Neuronal stem cell (in vitro differentiated cells): ENCODE measurements around the gene RANBP6.

Experiments used
- DNase-seq: peaks from one replicate; pipeline ENCODE4 v3.0.0-alpha.2; 2013; ENCODE audit warnings: low spot score
- H2AFZ ChIP-seq: one replicate; pipeline ENCODE4 v1.6.1; 2013; ENCODE audit warnings: mild to moderate bottlenecking, low read length, inconsistent platforms
- H2AK5ac ChIP-seq: 2 replicates; pipeline ENCODE4 v1.6.1; 2013; ENCODE audit warnings: low read depth, mild to moderate bottlenecking, inconsistent platforms, low read length, moderate library complexity, mixed read lengths
- H2BK120ac ChIP-seq: 2 replicates; pipeline ENCODE4 v1.6.1; 2013; ENCODE audit warnings: low read depth, mild to moderate bottlenecking, inconsistent platforms, low read length, moderate library complexity, mixed read lengths
- H2BK12ac ChIP-seq: one replicate; pipeline ENCODE4 v1.6.1; 2013; ENCODE audit warnings: low read length, inconsistent platforms
- H2BK15ac ChIP-seq: 2 replicates; pipeline ENCODE4 v1.6.1; 2013; ENCODE audit warnings: mild to moderate bottlenecking, low read length, inconsistent platforms, mixed read lengths
- H2BK5ac ChIP-seq: one replicate; pipeline ENCODE4 v1.6.1; 2013; ENCODE audit warnings: inconsistent platforms, mild to moderate bottlenecking, low read length, moderate library complexity
- H3K14ac ChIP-seq: one replicate; pipeline ENCODE4 v1.6.1; 2013; ENCODE audit warnings: low read length, inconsistent platforms
- H3K18ac ChIP-seq: 2 replicates; pipeline ENCODE4 v1.6.1; 2013; ENCODE audit warnings: low read length, inconsistent platforms
- H3K23ac ChIP-seq: 2 replicates; pipeline ENCODE4 v1.6.1; 2013; ENCODE audit warnings: low read depth, mild to moderate bottlenecking, mixed read lengths, low read length, inconsistent platforms; ENCODE audit not compliant: poor library complexity
- H3K27ac ChIP-seq: replicated peaks from 3 replicates; pipeline ENCODE4 v1.5.1; 2013; ENCODE audit warnings: low read length, inconsistent platforms
- H3K27me3 ChIP-seq, 3 experiments: 2 replicates each; pipeline ENCODE4 v1.6.1; 2013; ENCODE audit warnings: low read length in 3 of 3, mild to moderate bottlenecking in 2 of 3, inconsistent platforms in 1 of 3, low read depth in 1 of 3, mixed read lengths in 1 of 3, moderate library complexity in 1 of 3; ENCODE audit not compliant: control insufficient read depth in 3 of 3, insufficient read depth in 3 of 3
- H3K36me3 ChIP-seq, 2 donors: replicated peaks in 1 of 2; 2 replicates each; pipeline ENCODE4 v1.6.1; 2013; ENCODE audit warnings: low read length in 2 of 2; ENCODE audit not compliant: control insufficient read depth in 2 of 2, insufficient read depth in 2 of 2
- H3K4ac ChIP-seq: 2 replicates; pipeline ENCODE4 v1.6.1; 2013; ENCODE audit warnings: inconsistent platforms, mild to moderate bottlenecking, low read length, moderate library complexity
- H3K4me1 ChIP-seq, 2 donors: 1 replicate in 1 of 2; 2 replicates in 1 of 2; pipeline ENCODE4 v1.6.1; 2013; ENCODE audit warnings: low read length in 2 of 2, low read depth in 1 of 2; ENCODE audit not compliant: control insufficient read depth in 2 of 2, insufficient read depth in 1 of 2
- H3K4me2 ChIP-seq: one replicate; pipeline ENCODE4 v1.6.1; 2013; ENCODE audit warnings: mild to moderate bottlenecking, low read length, inconsistent platforms; ENCODE audit not compliant: insufficient read depth, poor library complexity, severe bottlenecking
- H3K4me3 ChIP-seq, 2 donors: 2 replicates each; pipeline ENCODE4 v1.5.1; 2013; ENCODE audit warnings: low read length in 2 of 2, mild to moderate bottlenecking in 2 of 2, inconsistent platforms in 1 of 2, moderate library complexity in 1 of 2
- H3K79me1 ChIP-seq: one replicate; pipeline ENCODE4 v1.6.1; 2013; ENCODE audit warnings: low read depth, mild to moderate bottlenecking, inconsistent platforms, low read length, moderate library complexity
- H3K9ac ChIP-seq: one replicate; pipeline ENCODE4 v1.6.1; 2013; ENCODE audit warnings: mild to moderate bottlenecking, low read depth, low read length, inconsistent platforms; ENCODE audit not compliant: poor library complexity
- H3K9me3 ChIP-seq, 2 donors: replicated peaks in 1 of 2; 2 replicates each; pipeline versions ENCODE3 to v1.6.1; 2013; ENCODE audit warnings: low read length in 2 of 2, mild to moderate bottlenecking in 2 of 2, inconsistent platforms in 1 of 2, low read depth in 1 of 2, mixed read lengths in 1 of 2, moderate library complexity in 1 of 2; ENCODE audit not compliant: control insufficient read depth in 2 of 2, insufficient read depth in 1 of 2
- H4K8ac ChIP-seq: one replicate; pipeline ENCODE4 v1.6.1; 2013; ENCODE audit warnings: low read depth, mild to moderate bottlenecking, inconsistent platforms, low read length, moderate library complexity
- H4K91ac ChIP-seq: one replicate; pipeline ENCODE4 v1.6.1; 2013; ENCODE audit warnings: low read length, low read depth, mild to moderate bottlenecking, inconsistent platforms; ENCODE audit not compliant: poor library complexity
- WGBS, 2 donors: extraction: QIAGEN DNeasy Blood & Tissue Kit; methylation state at CpG; one replicate each; pipeline ENCODE4 v1.1.7; 2013; ENCODE audit warnings: missing lambda C conversion rate in 2 of 2, mixed read lengths in 1 of 2; ENCODE audit not compliant: insufficient read length in 2 of 2, insufficient replicate concordance in 1 of 2; ENCODE audit errors: extremely low coverage in 2 of 2; 5-methylcytosine and 5-hydroxymethylcytosine counted together

Gene RANBP6

GRCh38 chr9:6054280-6055099 lies 39.1 kb upstream of the RANBP6 start:
- Histone ChIP-seq H3K4me3 (no peak overlapping the region), H3K23ac (no peak overlapping the region), H3K4ac (no peak overlapping the region), H3K36me3 (no peaks in the 10 kb centered on the region), H2AFZ (peak overlapping the region; percentile 32), H2AK5ac (no peak overlapping the region), H3K4me1 (peaks cover 0 to 5% of the 10 kb centered on the region in 2 donors), H4K8ac (no peak overlapping the region), H3K18ac (no peak overlapping the region), H2BK120ac (no peak overlapping the region), H3K14ac (no peak overlapping the region), H2BK15ac (no peak overlapping the region), H3K79me1 (no peaks in the 10 kb centered on the region), H3K9me3 (no peaks in the 10 kb centered on the region), H2BK12ac (no peak overlapping the region), H2BK5ac (no peak overlapping the region), H4K91ac (no peak overlapping the region), H3K27me3 (no peaks in the 10 kb centered on the region), H3K27ac (no peak overlapping the region), H3K9ac (no peak overlapping the region), H3K4me2 (no peak overlapping the region)
- DNase-seq = peak; percentile 65
- no CpG with 5 or more reads among the region's 3 CpGs for WGBS, 2 donors

- no peak overlapping the region for H2BK12ac ChIP-seq
- H2AK5ac ChIP-seq = no peak overlapping the region
- no peak overlapping the region for H2BK5ac ChIP-seq
- no peak overlapping the region for H3K4ac ChIP-seq
- no CpG with 5 or more reads among the region's 2 CpGs for WGBS, 2 donors
- no peaks in the 10 kb centered on the region for H3K79me1 ChIP-seq
- no peak overlapping the region for H2BK120ac ChIP-seq
- H3K4me1 ChIP-seq = peaks cover 0 to 5% of the 10 kb centered on the region in 2 donors
- no peak overlapping the region for H3K23ac ChIP-seq
- H3K9me3 ChIP-seq = no peaks in the 10 kb centered on the region
- H4K8ac ChIP-seq = no peak overlapping the region
- H2BK15ac ChIP-seq = no peak overlapping the region
- H3K4me2 ChIP-seq = no peak overlapping the region
- H3K4me3 ChIP-seq = no peak overlapping the region
- H3K27me3 ChIP-seq = no peaks in the 10 kb centered on the region
- H4K91ac ChIP-seq = no peak overlapping the region
- no peaks in the 10 kb centered on the region for H3K36me3 ChIP-seq
- no peak overlapping the region for H3K14ac ChIP-seq
- H3K9ac ChIP-seq = no peak overlapping the region
- no peak for DNase-seq
- H2AFZ ChIP-seq = peak overlapping the region; percentile 73
- H3K18ac ChIP-seq = no peak overlapping the region
- H3K27ac ChIP-seq = no peak overlapping the region
Measured at GRCh38 chr9:6052293-6052919, 37.0 kb upstream of the RANBP6 start.

- no peak overlapping the region for H3K4me2 ChIP-seq
Measured at GRCh38 chr9:6051511-6051950, 36.1 kb upstream of the RANBP6 start.

GRCh38 chr9:6049798-6050197 lies 34.4 kb upstream of the RANBP6 start:
- Histone ChIP-seq H3K36me3 (no peaks in the 10 kb centered on the region), H4K8ac (no peak overlapping the region), H3K4me1 (peaks cover 0 to 5% of the 10 kb centered on the region in 2 donors), H2BK15ac (no peak overlapping the region), H3K4ac (no peak overlapping the region), H3K9ac (no peak overlapping the region), H3K23ac (no peak overlapping the region), H3K18ac (no peak overlapping the region), H2AFZ (no peak overlapping the region), H2AK5ac (no peak overlapping the region), H3K27me3 (no peaks in the 10 kb centered on the region), H3K27ac (no peak overlapping the region), H2BK120ac (no peak overlapping the region), H4K91ac (no peak overlapping the region), H3K14ac (no peak overlapping the region), H2BK12ac (no peak overlapping the region), H3K79me1 (no peaks in the 10 kb centered on the region), H3K4me3 (no peak overlapping the region), H2BK5ac (no peak overlapping the region), H3K9me3 (no peaks in the 10 kb centered on the region), H3K4me2 (no peak overlapping the region)
- no peak for DNase-seq
- no CpG with 5 or more reads among the region's 1 CpG for WGBS, 2 donors

More at GRCh38 chr9:6051511-6051950, 36.1 kb upstream of the RANBP6 start:
- Histone ChIP-seq H4K8ac (no peak overlapping the region), H3K9ac (no peak overlapping the region), H2BK12ac (no peak overlapping the region), H3K14ac (no peak overlapping the region), H3K4ac (no peak overlapping the region), H3K36me3 (no peaks in the 10 kb centered on the region), H2AK5ac (no peak overlapping the region), H3K23ac (no peak overlapping the region), H3K79me1 (no peaks in the 10 kb centered on the region), H4K91ac (no peak overlapping the region), H3K4me3 (no peak overlapping the region), H2BK15ac (no peak overlapping the region), H3K4me1 (peaks cover 0 to 5% of the 10 kb centered on the region in 2 donors), H3K27me3 (no peaks in the 10 kb centered on the region), H2BK5ac (no peak overlapping the region), H2AFZ (no peak overlapping the region), H3K9me3 (no peaks in the 10 kb centered on the region), H3K18ac (no peak overlapping the region), H3K27ac (no peak overlapping the region), H2BK120ac (no peak overlapping the region)
- DNase-seq = no peak
- no CpG with 5 or more reads among the region's 2 CpGs for WGBS, 2 donors
